ENCODE data around the gene ACBD6. TPM values are rescaled to one million over a fixed set of nuclear protein-coding genes. Genes with fewer than 3 reads are reported as not detected.

Gene ACBD6
- total RNA-seq, 2 experiments from 2014 or later, result 45.7 to 49.3 TPM

DNA sequence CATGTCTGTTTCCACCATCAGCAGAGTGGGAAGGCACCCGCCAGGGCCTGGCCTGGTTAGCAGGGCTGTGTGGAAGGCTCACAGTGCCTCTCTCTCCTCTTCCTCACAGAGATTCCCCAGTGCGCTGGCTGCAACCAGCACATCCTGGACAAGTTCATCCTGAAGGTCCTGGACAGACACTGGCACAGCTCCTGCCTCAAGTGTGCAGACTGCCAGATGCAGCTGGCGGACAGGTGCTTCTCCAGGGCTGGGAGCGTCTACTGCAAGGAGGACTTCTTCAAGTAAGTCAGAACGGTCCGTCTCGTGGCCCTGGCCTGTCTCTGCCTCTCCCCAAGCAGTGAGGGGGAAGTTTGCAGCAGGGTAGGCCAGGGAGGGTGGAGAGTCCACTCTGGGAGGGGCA lies 254.2 kb downstream of the ACBD6 start:
- DNase-seq (no peak), ATAC-seq (ENCODE audit: low read depth) (no peak)
- no peaks in the 10 kb centered on the region for H3K9me3 Mint-ChIP-seq
- POLR2A ChIA-PET, result no interaction called here
- no peaks in the 10 kb centered on the region for H3K36me3 Mint-ChIP-seq
- H3K4me1 Mint-ChIP-seq, result peaks cover 10% of the 10 kb centered on the region
- no peak overlapping the region for H3K4me3 Mint-ChIP-seq
- H3K27ac Mint-ChIP-seq, result no peak overlapping the region
- H3K27me3 Mint-ChIP-seq, result peaks cover 9% of the 10 kb centered on the region

GRCh38 chr1:180247580-180247979 lies 254.8 kb downstream of the ACBD6 start:
- ATAC-seq (ENCODE audit: low read depth), result no peak
- POLR2A ChIA-PET, result no interaction called here
- Mint-ChIP-seq H3K27me3 (peaks cover 11% of the 10 kb centered on the region), H3K9me3 (no peaks in the 10 kb centered on the region), H3K36me3 (no peaks in the 10 kb centered on the region), H3K4me1 (peaks cover 10% of the 10 kb centered on the region), H3K4me3 (no peak overlapping the region), H3K27ac (no peak overlapping the region)
- no peak for DNase-seq

DNA sequence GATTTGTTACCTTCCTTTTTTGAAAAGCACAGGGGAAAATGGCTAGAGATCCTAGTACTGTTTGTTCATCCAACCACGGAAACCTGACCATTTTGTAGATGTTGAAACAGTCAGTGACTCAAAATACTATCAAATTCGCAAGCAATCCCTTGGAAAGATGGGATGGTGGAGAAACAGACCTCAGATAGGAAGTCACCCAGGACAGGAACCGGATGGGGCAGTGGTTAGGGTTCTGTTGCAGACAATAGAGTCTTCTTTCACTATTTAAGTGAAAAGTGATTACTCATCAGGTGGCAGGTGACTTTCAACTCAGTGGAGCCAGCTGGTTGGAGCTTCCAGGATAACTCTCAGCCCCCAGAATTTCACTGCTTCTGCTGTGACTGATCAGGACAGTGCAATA lies 255.3 kb downstream of the ACBD6 start:
- POLR2A ChIA-PET, result no interaction called here
- H3K9me3 Mint-ChIP-seq, result no peaks in the 10 kb centered on the region
- H3K36me3 Mint-ChIP-seq, result no peaks in the 10 kb centered on the region
- peaks cover 8% of the 10 kb centered on the region for H3K4me1 Mint-ChIP-seq
- no peak for DNase-seq
- H3K27me3 Mint-ChIP-seq, result peaks cover 16% of the 10 kb centered on the region
- ATAC-seq (ENCODE audit: low read depth), result no peak
- H3K4me3 Mint-ChIP-seq, result no peak overlapping the region
- H3K27ac Mint-ChIP-seq, result no peak overlapping the region

DNA sequence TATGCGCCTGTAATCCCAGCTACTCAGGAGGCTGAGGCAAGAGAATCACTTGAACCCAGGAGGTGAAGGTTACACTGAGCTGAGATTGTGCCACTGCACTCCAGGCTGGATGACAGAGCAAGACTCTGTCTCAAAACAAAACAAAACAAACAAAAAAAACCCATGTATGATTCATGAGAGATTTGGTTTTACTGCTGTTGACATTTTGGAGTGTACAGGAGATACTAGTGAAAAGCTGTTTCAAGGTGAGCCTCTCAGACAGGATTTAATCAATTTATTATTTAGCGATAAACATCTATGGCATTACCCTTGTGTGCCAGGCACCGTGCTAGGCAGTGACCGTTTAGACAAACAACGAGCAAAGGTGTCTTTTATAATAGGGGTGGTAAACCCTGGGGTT lies 255.8 kb downstream of the ACBD6 start:
- H3K27ac Mint-ChIP-seq, result no peak overlapping the region
- H3K9me3 Mint-ChIP-seq, result no peaks in the 10 kb centered on the region
- no peak overlapping the region for H3K4me3 Mint-ChIP-seq
- DNase-seq (no peak), ATAC-seq (ENCODE audit: low read depth) (no peak)
- H3K27me3 Mint-ChIP-seq, result peaks cover 21% of the 10 kb centered on the region
- POLR2A ChIA-PET, result no interaction called here
- peaks cover 8% of the 10 kb centered on the region for H3K4me1 Mint-ChIP-seq
- no peaks in the 10 kb centered on the region for H3K36me3 Mint-ChIP-seq

DNA sequence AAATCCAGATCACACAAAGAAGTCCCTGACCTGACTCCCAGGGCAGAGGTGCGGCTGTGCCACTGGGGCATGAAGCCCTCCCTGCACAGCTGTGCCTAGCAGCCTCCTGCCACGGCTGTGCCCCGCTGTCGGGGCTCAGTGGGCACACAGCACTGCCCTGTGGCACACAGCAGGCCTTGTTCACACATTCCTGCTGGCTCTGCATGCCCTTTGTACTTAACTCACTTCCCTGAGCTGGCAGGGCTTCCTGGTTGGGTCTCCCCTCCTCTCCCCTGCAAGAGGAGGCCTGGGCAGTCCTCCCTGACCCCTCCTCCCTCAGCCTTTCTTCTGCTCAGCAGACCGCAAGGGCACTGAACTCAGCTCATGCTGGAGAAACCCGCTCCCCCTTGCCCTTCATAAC lies 257.5 kb downstream of the ACBD6 start:
- POLR2A ChIA-PET, result no interaction called here
- Mint-ChIP-seq H3K9me3 (no peaks in the 10 kb centered on the region), H3K4me1 (peaks cover 6% of the 10 kb centered on the region), H3K27me3 (peaks cover 36% of the 10 kb centered on the region), H3K27ac (no peak overlapping the region), H3K36me3 (no peaks in the 10 kb centered on the region), H3K4me3 (no peak overlapping the region)
- DNase-seq, result no peak
- no peak for ATAC-seq (ENCODE audit: low read depth)

DNA sequence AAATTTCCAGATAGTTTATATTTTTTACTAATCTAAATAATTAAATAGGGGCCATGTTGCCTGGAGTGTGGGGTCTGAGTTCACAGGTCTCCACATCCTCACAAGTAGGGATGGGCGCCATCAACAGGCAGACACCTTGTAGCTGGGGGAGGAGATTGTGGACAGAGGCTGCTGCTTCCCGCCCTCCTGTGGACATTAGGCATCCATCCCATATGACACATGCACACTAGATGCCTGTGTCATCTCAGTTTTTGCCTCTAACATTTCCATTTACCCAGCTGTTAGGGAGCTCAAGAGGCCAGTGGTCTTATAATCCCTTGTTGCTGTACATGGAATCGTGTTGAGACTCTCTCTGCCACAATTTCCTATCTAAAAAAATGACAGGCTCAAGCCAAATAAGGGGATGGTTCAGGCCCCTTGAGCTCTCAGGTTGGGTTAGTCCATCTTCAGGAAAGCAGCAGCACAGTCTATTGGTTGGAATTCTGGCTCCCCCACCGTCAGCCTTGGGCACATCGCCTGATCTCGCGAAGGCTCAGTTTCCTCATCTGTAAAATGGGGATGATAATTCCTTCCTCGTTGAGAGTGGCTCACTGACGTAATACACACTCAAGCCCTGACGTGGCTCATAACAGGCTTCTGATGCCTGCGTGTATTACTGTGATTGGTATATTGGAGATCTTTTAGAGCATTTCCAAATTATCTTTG lies 258.7 kb downstream of the ACBD6 start:
- H3K4me1 Mint-ChIP-seq, result peaks cover 6% of the 10 kb centered on the region
- DNase-seq (no peak), ATAC-seq (ENCODE audit: low read depth) (no peak)
- H3K9me3 Mint-ChIP-seq, result no peaks in the 10 kb centered on the region
- no peaks in the 10 kb centered on the region for H3K36me3 Mint-ChIP-seq
- no peak overlapping the region for H3K4me3 Mint-ChIP-seq
- POLR2A ChIA-PET, result no interaction called here
- H3K27me3 Mint-ChIP-seq, result peaks cover 47% of the 10 kb centered on the region
- H3K27ac Mint-ChIP-seq, result no peak overlapping the region

- Mint-ChIP-seq H3K4me3 (no peak overlapping the region), H3K4me1 (peaks cover 2% of the 10 kb centered on the region), H3K27me3 (peaks cover 65% of the 10 kb centered on the region), H3K36me3 (no peaks in the 10 kb centered on the region), H3K9me3 (no peaks in the 10 kb centered on the region), H3K27ac (no peak overlapping the region)
- ATAC-seq (ENCODE audit: low read depth) (no peak), DNase-seq (no peak)
- POLR2A ChIA-PET, result no interaction called here
These were observed 260.4 kb downstream of the ACBD6 start for GRCh38 chr1:180241716-180242544.

GRCh38 chr1:180239145-180240096 lies 263.0 kb downstream of the ACBD6 start:
- peaks cover 86% of the 10 kb centered on the region for H3K27me3 Mint-ChIP-seq

DNA sequence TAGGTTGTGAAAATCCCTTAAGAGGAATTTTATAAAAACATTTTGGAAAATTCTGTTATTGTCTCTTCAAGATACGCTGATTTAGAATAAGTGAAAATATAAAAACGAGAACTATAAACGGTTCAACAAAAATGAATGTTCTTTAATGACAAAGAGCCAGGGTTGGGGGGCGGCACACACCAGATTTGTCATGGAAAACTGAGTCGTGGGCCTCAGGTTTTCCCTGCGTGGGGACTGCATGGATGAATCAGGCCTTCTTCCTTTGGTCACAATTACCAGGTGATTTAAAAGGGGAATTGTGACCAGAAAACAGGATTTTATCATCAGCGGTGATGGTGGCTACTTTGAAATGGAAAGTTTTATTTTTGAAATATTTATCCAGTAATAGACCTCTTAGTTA lies 263.7 kb downstream of the ACBD6 start:
- ATAC-seq (ENCODE audit: low read depth), result no peak
- POLR2A ChIA-PET, result no interaction called here

More at GRCh38 chr1:180239145-180240096, 263.0 kb downstream of the ACBD6 start:
- no peak overlapping the region for H3K27ac Mint-ChIP-seq
- peaks cover 8% of the 10 kb centered on the region for H3K4me1 Mint-ChIP-seq
- H3K4me3 Mint-ChIP-seq, result no peak overlapping the region
- DNase-seq, result no peak
- ATAC-seq (ENCODE audit: low read depth), result no peak
- no peaks in the 10 kb centered on the region for H3K9me3 Mint-ChIP-seq
- POLR2A ChIA-PET, result no interaction called here
- H3K36me3 Mint-ChIP-seq, result no peaks in the 10 kb centered on the region

More for the DNA sequence above, 263.7 kb downstream of the ACBD6 start:
- Mint-ChIP-seq H3K27ac (no peak overlapping the region), H3K36me3 (no peaks in the 10 kb centered on the region), H3K9me3 (no peaks in the 10 kb centered on the region), H3K4me3 (no peak overlapping the region), H3K4me1 (peaks cover 11% of the 10 kb centered on the region), H3K27me3 (peaks cover 89% of the 10 kb centered on the region)
- DNase-seq, result no peak

Small RNAs within 50 kb of the gene (microRNA-seq; reads per million reads assigned to microRNA genes)
- not detected for gene MIR3121

Other genes starting within 250 kb of the ACBD6 start
- gene OVAAL, start 56.4 kb upstream of the ACBD6 start, total RNA-seq, result not detected
- 10 to 100 TPM; 16.5 to 17.5 TPM for gene XPR1, start 129.4 kb upstream of the ACBD6 start, total RNA-seq